Bronchial epithelial cell (primary cell): ENCODE measurements around the gene SORCS2. TPM values are rescaled to one million over a fixed set of nuclear protein-coding genes. Genes with fewer than 3 reads are reported as not detected.

Source experiments
- DNase-seq: peaks from one replicate; pipeline ENCODE4 v3.0.0-alpha.2; 2010; ENCODE audit warnings: low read depth
- FAIRE-seq: peaks from 2 replicates; lab custom pipeline; 2011; peaks lifted over from hg19 to GRCh38; lab: Jason Lieb, UNC
- H3K27me3 ChIP-seq: 2 replicates; pipeline ENCODE4 v1.5.1; 2011; ENCODE audit warnings: low read length; ENCODE audit not compliant: control insufficient read depth, insufficient read depth
- H3K36me3 ChIP-seq: 2 replicates; pipeline ENCODE4 v1.5.1; 2011; ENCODE audit warnings: low read length; ENCODE audit not compliant: control insufficient read depth, insufficient read depth
- H3K4me3 ChIP-seq: 2 replicates; pipeline ENCODE4 v1.5.1; 2011; ENCODE audit warnings: mild to moderate bottlenecking, low read depth, low read length, control low read depth
- total RNA-seq: library from RNA; depleted of rRNA; stranded (reverse); fragments of >200 nt; gene quantifications from 2 replicates; pipeline ENCODE4 v1.2.1, GENCODE V29; 2014
- TF ChIP-seq, protein P1 (sequence below): IDR thresholded peaks from 2 replicates; pipeline ENCODE4 v1.5.1; 2011; ENCODE audit warnings: mild to moderate bottlenecking, moderate library complexity, low read length, control low read depth, inconsistent platforms; ENCODE audit not compliant: insufficient read depth, severe bottlenecking

Gene SORCS2
- total RNA-seq, 1 donor from 2014 or later: under 0.01 TPM

DNA sequence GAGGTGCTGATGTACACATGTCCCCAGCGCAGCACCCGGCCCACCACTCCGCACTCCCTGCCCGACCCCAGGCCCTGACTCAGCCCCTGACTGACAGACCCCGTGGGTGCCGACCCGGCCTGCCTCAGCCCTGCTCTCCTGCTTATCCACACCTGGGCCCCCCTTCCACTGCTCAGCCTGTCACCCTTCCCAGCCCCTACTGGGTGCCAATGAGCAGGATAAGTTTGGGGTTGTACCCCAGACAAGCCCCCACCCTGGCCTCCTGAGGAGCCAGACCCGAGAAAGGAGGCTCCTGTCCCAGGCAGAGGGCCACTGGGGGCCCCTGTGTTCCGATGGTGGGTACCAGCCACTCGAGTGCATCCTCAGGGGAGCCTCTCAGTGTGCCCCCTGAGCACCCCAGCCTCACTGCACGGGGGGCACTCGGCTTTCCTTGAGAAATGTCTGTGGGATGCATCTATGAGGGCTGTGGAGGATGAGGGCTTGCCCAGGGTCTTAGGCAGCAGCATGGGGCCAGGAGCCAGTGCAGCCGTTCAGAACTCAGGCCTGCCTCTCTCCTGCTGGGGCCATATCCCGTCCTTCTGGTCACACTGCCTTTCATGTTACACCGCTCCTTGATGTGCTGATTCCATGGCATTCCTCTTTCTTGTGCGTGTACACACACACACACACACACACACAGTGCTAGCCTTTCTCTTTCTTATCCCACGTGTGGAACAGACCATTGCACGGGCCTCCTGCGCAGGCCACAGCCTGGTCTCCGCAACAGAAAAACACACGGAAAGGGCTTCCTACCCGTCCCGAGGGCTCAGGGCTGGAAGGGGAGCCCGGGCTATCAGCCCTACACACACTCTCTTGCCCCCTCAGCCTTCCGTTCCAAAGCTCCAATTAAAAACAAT is 462.5 kb downstream of the SORCS2 start:
- Histone ChIP-seq H3K36me3 (no peaks in the 10 kb centered on the region), H3K4me3 (no peak overlapping the region), H3K27me3 (no peaks in the 10 kb centered on the region)
- TF ChIP-seq, protein P1, sequence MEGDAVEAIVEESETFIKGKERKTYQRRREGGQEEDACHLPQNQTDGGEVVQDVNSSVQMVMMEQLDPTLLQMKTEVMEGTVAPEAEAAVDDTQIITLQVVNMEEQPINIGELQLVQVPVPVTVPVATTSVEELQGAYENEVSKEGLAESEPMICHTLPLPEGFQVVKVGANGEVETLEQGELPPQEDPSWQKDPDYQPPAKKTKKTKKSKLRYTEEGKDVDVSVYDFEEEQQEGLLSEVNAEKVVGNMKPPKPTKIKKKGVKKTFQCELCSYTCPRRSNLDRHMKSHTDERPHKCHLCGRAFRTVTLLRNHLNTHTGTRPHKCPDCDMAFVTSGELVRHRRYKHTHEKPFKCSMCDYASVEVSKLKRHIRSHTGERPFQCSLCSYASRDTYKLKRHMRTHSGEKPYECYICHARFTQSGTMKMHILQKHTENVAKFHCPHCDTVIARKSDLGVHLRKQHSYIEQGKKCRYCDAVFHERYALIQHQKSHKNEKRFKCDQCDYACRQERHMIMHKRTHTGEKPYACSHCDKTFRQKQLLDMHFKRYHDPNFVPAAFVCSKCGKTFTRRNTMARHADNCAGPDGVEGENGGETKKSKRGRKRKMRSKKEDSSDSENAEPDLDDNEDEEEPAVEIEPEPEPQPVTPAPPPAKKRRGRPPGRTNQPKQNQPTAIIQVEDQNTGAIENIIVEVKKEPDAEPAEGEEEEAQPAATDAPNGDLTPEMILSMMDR: no peak
- no peak for DNase-seq
- FAIRE-seq: no peak

GRCh38 chr4:7655511-7656243 is 463.3 kb downstream of the SORCS2 start:
- Histone ChIP-seq H3K4me3 (no peak overlapping the region), H3K36me3 (no peaks in the 10 kb centered on the region), H3K27me3 (no peaks in the 10 kb centered on the region)
- FAIRE-seq (no peak), DNase-seq (no peak)
- TF ChIP-seq, protein P1: no peak

GRCh38 chr4:7656244-7656800 is 464.0 kb downstream of the SORCS2 start:
- no peak for FAIRE-seq
- Histone ChIP-seq H3K36me3 (no peaks in the 10 kb centered on the region), H3K4me3 (no peak overlapping the region), H3K27me3 (no peaks in the 10 kb centered on the region)
- no peak for DNase-seq
- TF ChIP-seq, protein P1: no peak

DNA sequence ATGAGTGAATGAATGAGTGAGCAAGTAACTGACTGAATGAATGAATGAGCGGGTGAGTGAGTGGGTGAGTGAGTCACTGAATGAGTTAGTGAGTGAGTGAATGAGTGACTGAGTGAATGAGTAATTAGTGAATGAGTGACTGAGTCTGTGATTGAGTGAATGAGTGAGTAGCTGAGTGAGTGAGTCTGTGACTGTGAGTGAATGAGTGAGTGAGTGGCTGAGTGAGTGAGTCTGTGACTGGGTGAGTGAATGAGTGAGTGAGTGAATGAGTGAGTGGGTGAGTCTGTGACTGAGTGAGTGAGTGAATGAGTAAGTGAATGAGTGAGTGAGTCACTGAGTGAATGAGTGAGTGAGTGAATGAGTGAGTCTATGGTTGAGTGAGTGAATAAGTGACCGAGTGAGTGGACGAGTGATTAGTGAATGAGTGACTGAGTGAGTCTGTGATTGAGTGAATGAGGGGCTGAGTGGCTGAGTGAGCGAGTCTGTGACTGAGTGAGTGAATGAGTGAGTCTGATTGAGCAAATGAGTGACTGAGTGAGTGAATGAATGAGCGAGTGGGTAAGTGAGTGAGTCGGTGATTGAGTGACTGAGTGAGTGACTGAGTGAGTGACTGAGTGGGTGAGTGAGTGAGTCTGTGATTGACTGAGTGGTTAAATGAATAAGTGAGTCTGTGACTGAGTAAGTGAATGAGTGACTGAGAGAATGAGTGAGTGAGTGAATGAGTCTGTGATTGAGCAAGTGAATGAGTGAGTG is 465.4 kb downstream of the SORCS2 start:
- TF ChIP-seq, protein P1: no peak
- DNase-seq: no peak
- no peaks in the 10 kb centered on the region for H3K36me3 ChIP-seq
- FAIRE-seq: peak; percentile 79
- H3K27me3 ChIP-seq: no peaks in the 10 kb centered on the region
- no peak overlapping the region for H3K4me3 ChIP-seq

DNA sequence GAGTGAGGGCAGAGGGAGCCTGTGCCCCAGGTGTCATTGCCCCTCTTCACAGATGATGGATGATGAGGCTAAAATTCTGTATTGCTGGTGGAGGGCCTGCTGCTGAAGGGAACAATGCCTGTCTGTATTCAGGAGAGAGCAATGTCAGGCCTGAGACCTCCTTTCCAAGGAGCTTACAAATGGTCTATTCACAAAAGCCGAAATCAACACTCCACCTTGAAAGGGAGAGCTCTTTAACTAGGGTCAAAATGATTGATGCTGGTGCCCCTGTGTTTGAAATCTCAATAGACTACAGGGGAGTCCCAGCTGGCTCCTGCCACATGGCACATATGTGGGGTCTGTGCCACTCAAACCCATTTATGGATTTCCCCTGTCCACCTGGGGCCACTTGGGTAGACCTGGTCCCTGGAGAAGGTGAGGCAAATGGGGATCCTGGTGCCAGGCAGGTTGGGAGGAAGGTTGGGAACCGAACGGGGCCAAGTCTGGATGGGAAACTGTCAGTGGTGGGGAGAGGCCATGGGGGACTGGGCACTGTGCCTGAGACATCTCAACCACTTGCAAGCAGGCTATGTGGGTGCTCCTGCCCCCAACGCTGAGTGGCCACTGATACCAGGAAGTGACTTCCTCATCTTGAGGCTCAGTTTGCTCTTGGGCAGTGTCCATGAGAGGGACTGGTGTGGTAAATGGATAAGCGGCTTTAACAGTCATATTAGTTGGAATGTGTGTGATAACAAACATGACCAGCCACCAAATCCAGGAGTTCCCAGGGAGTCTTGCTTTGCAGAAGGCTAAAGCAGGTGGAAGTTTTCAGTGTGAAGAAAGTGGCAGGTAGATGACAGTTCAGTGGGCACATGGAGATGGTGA is 466.2 kb downstream of the SORCS2 start:
- DNase-seq (no peak), FAIRE-seq (no peak)
- TF ChIP-seq, protein P1: no peak
- H3K4me3 ChIP-seq: no peak overlapping the region
- H3K27me3 ChIP-seq: no peaks in the 10 kb centered on the region
- no peaks in the 10 kb centered on the region for H3K36me3 ChIP-seq
